Breast epithelium (tissue), 4 donors: ENCODE results near the gene BRF1. TPM values are rescaled to one million over a fixed set of nuclear protein-coding genes. Genes with fewer than 3 reads are reported as not detected.

Experiments used
- DNase-seq, 2 donors: peaks; one replicate each; pipeline ENCODE4 v3.0.0-alpha.2; 2019; ENCODE audit warnings: low spot score in 2 of 2
- H3K27ac ChIP-seq, 2 donors: fragments of 200-600 bp; sonication (generic) in 1 of 2; one replicate each; pipeline ENCODE4 v1.5.1; 2016 to 2019; ENCODE audit warnings: mild to moderate bottlenecking in 1 of 2
- H3K27me3 ChIP-seq, 2 donors: fragments of 200-600 bp; sonication (generic) in 1 of 2; one replicate each; pipeline versions ENCODE4 v1.5.1 to v1.6.0; 2017 to 2019; ENCODE audit warnings: control low read depth in 1 of 2, mild to moderate bottlenecking in 1 of 2
- H3K36me3 ChIP-seq: fragments of 200-600 bp; one replicate; pipeline ENCODE4 v1.5.1; 2019
- H3K4me1 ChIP-seq, 2 donors: fragments of 200-600 bp; sonication (generic); one replicate each; pipeline ENCODE4 v1.5.1; 2016 to 2019; ENCODE audit warnings: control low read depth in 1 of 2
- H3K4me3 ChIP-seq, 3 donors: fragments of 200-600 bp; sonication (generic); 1 replicate in 2 of 3; 2 replicates in 1 of 3; pipeline ENCODE4 v1.5.1; 2016 to 2019; ENCODE audit warnings: mild to moderate bottlenecking in 3 of 3, moderate library complexity in 2 of 3
- H3K9me3 ChIP-seq, 2 donors: fragments of 200-600 bp; sonication (generic) in 1 of 2; one replicate each; pipeline ENCODE4 v1.5.1; 2016 to 2019; ENCODE audit warnings: control low read depth in 1 of 2
- CTCF ChIP-seq, 3 donors: fragments of 450-650 bp; IDR thresholded peaks; one replicate each; pipeline ENCODE4 v1.5.1; 2016 to 2017; ENCODE audit warnings: antibody characterized with exemption in 3 of 3, mild to moderate bottlenecking in 3 of 3, moderate library complexity in 3 of 3
- POLR2A ChIP-seq: fragments of 450-650 bp; IDR thresholded peaks from one replicate; pipeline ENCODE4 v1.6.1; 2016; ENCODE audit warnings: antibody characterized with exemption, mild to moderate bottlenecking, moderate library complexity
- POLR2AphosphoS5 ChIP-seq, 3 donors: sonication (generic); formaldehyde crosslinking; IDR thresholded peaks; one replicate each; pipeline ENCODE4 v1.6.1; 2017; ENCODE audit warnings: antibody characterized with exemption in 3 of 3
- intact Hi-C: fragments of 100-400 bp; cut with DNase I; formaldehyde crosslinking; loops from one replicate; pipeline ENCODE4 v1.15.1; 2023; ENCODE audit warnings: low total_unique reads
- total RNA-seq, 3 donors: library from RNA; depleted of rRNA; stranded (reverse); fragments of >200 nt; gene quantifications; one replicate each; pipeline ENCODE4 v1.1.0, GENCODE V29; 2016

The BRF1 gene
- total RNA-seq, 3 donors from 2014 or later, result 30.2 to 45.6 (median 38.6) TPM

- no peaks in the 10 kb centered on the region for H3K27me3 ChIP-seq
- intact Hi-C loops, result no loop called here
- no peak for DNase-seq
- H3K27ac ChIP-seq, result no peak overlapping the region
- H3K9me3 ChIP-seq, result no peaks in the 10 kb centered on the region
- no peaks in the 10 kb centered on the region for H3K4me1 ChIP-seq
- no peak overlapping the region for H3K4me3 ChIP-seq
- no peaks in the 10 kb centered on the region for H3K36me3 ChIP-seq
- TF ChIP-seq CTCF (IDR thresholded peaks at IDR 0.05), result no peak
- no peak for TF ChIP-seq POLR2A
- TF ChIP-seq POLR2AphosphoS5 (IDR thresholded peaks at IDR 0.05), result no peak
Measured at GRCh38 chr14:105309371-105309770, 8.6 kb upstream of the BRF1 start.

GRCh38 chr14:105307052-105307727 lies 6.4 kb upstream of the BRF1 start:
- TF ChIP-seq POLR2AphosphoS5 (IDR thresholded peaks at IDR 0.05) (no peak), CTCF (IDR thresholded peaks at IDR 0.05) (no peak), POLR2A (no peak)
- Histone ChIP-seq H3K27ac (no peak overlapping the region), H3K27me3 (no peaks in the 10 kb centered on the region), H3K4me1 (no peaks in the 10 kb centered on the region), H3K9me3 (no peaks in the 10 kb centered on the region), H3K36me3 (no peaks in the 10 kb centered on the region), H3K4me3 (no peak overlapping the region)
- intact Hi-C loops, result no loop called here
- no peak for DNase-seq

GRCh38 chr14:105305791-105306190 lies 5.0 kb upstream of the BRF1 start:
- H3K4me3 ChIP-seq, result no peak overlapping the region
- intact Hi-C loops, result no loop called here
- H3K27me3 ChIP-seq, result no peaks in the 10 kb centered on the region
- no peak for DNase-seq
- no peaks in the 10 kb centered on the region for H3K9me3 ChIP-seq
- H3K4me1 ChIP-seq, result no peaks in the 10 kb centered on the region
- no peaks in the 10 kb centered on the region for H3K36me3 ChIP-seq
- TF ChIP-seq POLR2A (no peak), POLR2AphosphoS5 (IDR thresholded peaks at IDR 0.05) (no peak), CTCF (IDR thresholded peaks at IDR 0.05) (no peak)
- no peak overlapping the region for H3K27ac ChIP-seq

GRCh38 chr14:105305345-105305744 lies 4.5 kb upstream of the BRF1 start:
- Histone ChIP-seq H3K36me3 (no peaks in the 10 kb centered on the region), H3K27me3 (no peaks in the 10 kb centered on the region), H3K4me3 (no peak overlapping the region), H3K4me1 (no peaks in the 10 kb centered on the region), H3K27ac (no peak overlapping the region), H3K9me3 (no peaks in the 10 kb centered on the region)
- no peak for DNase-seq
- TF ChIP-seq POLR2AphosphoS5 (IDR thresholded peaks at IDR 0.05) (no peak), POLR2A (no peak), CTCF (IDR thresholded peaks at IDR 0.05) (no peak)
- intact Hi-C loops, result no loop called here

GRCh38 chr14:105304565-105304964 lies 3.8 kb upstream of the BRF1 start:
- Histone ChIP-seq H3K4me3 (no peak overlapping the region), H3K27me3 (no peaks in the 10 kb centered on the region), H3K27ac (no peak overlapping the region), H3K36me3 (no peaks in the 10 kb centered on the region), H3K9me3 (no peaks in the 10 kb centered on the region), H3K4me1 (peaks cover 0 to 5% of the 10 kb centered on the region in 2 donors)
- intact Hi-C loops, result no loop called here
- DNase-seq, result no peak
- TF ChIP-seq POLR2A, result no peak
- no peak for TF ChIP-seq CTCF (IDR thresholded peaks at IDR 0.05)
- TF ChIP-seq POLR2AphosphoS5 (IDR thresholded peaks at IDR 0.05), result no peak
